Panc1 (cell line): ENCODE results near the gene ELMO1.

ENCODE experiments used
- POLR2AphosphoS5 ChIP-seq: IDR thresholded peaks from 2 replicates; pipeline ENCODE4 v1.6.1; 2012; ENCODE audit warnings: mild to moderate bottlenecking, low read depth, low read length, moderate library complexity
- TF ChIP-seq, protein P1 (sequence below): fragments of 450-650 bp; IDR thresholded peaks from 2 replicates; pipeline ENCODE4 v1.5.1; 2017; ENCODE audit warnings: mild to moderate bottlenecking

DNA sequence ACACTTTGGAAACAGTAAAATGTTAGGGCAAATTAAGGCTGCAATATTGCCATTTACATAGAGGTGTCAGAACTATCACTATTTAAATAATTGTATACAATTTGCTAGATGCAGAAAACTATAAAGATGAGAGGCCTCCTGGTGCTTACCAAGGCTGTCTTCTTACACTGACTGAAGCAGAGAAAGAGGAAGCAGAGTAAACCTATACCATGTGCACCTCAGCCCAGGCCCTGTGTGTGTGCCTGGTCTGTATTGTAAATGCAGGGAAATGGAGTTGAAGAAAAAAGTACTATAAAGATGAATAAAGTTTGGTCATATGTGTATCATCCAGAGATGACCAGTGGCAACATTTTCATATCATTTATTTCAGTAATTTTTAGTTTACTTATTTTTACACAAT is 29.2 kb downstream of the ELMO1 start:
- TF ChIP-seq, protein P1, sequence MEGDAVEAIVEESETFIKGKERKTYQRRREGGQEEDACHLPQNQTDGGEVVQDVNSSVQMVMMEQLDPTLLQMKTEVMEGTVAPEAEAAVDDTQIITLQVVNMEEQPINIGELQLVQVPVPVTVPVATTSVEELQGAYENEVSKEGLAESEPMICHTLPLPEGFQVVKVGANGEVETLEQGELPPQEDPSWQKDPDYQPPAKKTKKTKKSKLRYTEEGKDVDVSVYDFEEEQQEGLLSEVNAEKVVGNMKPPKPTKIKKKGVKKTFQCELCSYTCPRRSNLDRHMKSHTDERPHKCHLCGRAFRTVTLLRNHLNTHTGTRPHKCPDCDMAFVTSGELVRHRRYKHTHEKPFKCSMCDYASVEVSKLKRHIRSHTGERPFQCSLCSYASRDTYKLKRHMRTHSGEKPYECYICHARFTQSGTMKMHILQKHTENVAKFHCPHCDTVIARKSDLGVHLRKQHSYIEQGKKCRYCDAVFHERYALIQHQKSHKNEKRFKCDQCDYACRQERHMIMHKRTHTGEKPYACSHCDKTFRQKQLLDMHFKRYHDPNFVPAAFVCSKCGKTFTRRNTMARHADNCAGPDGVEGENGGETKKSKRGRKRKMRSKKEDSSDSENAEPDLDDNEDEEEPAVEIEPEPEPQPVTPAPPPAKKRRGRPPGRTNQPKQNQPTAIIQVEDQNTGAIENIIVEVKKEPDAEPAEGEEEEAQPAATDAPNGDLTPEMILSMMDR, result no peak
- TF ChIP-seq POLR2AphosphoS5, result no peak
